Ascending aorta (tissue), 2 donors: ENCODE measurements around the gene HCRTR1. TPM values are rescaled to one million over a fixed set of nuclear protein-coding genes. Genes with fewer than 3 reads are reported as not detected.

Experiments used
- DNase-seq, 2 donors: peaks; one replicate each; pipeline ENCODE4 v3.0.0-alpha.2; 2019; ENCODE audit warnings: low spot score in 2 of 2
- H3K27ac ChIP-seq, 2 donors: fragments of 200-600 bp; sonication (generic); one replicate each; pipeline ENCODE4 v1.5.1; 2016 to 2017; ENCODE audit warnings: mild to moderate bottlenecking in 1 of 2
- H3K27me3 ChIP-seq: fragments of 200-600 bp; sonication (generic); one replicate; pipeline ENCODE4 v1.5.1; 2017
- H3K36me3 ChIP-seq, 2 donors: fragments of 200-600 bp; sonication (generic); one replicate each; pipeline ENCODE4 v1.5.1; 2016
- H3K4me1 ChIP-seq, 2 donors: fragments of 200-600 bp; sonication (generic); one replicate each; pipeline ENCODE4 v1.5.1; 2016 to 2017; ENCODE audit warnings: mild to moderate bottlenecking in 1 of 2
- H3K4me3 ChIP-seq, 2 donors: fragments of 200-600 bp; sonication (generic); one replicate each; pipeline ENCODE4 v1.5.1; 2016 to 2017; ENCODE audit warnings: mild to moderate bottlenecking in 1 of 2
- H3K9me3 ChIP-seq, 2 donors: fragments of 200-600 bp; sonication (generic); one replicate each; pipeline ENCODE4 v1.5.1; 2016
- intact Hi-C: fragments of 100-400 bp; cut with DNase I; formaldehyde crosslinking; loops from one replicate; pipeline ENCODE4 v1.15.1; 2023
- total RNA-seq: library from RNA; depleted of rRNA; stranded (reverse); fragments of >200 nt; gene quantifications from one replicate; pipeline ENCODE4 v1.1.0, GENCODE V29; 2016
- TF ChIP-seq, protein P1 (sequence below), 3 experiments: fragments of 200-600 bp in 2 of 3; fragments of 450-650 bp in 1 of 3; sonication (generic) in 2 of 3; IDR thresholded peaks; one replicate each; pipeline ENCODE4 v1.5.1; 2016 to 2019; ENCODE audit warnings: antibody characterized with exemption in 3 of 3, mild to moderate bottlenecking in 1 of 3, moderate library complexity in 1 of 3

Gene HCRTR1
- total RNA-seq, 1 donor from 2014 or later = not detected

GRCh38 chr1:31667065-31667785 is 49.7 kb downstream of the HCRTR1 start:
- H3K4me1 ChIP-seq = peaks cover 4 to 31% of the 10 kb centered on the region in 2 donors
- intact Hi-C loops = loop anchor here (10.0 kb wide), 1 partner anchor 398 kb away; no protein-coding TSS in a partner anchor

GRCh38 chr1:31668303-31668883 is 50.9 kb downstream of the HCRTR1 start:
- TF ChIP-seq, protein P1, sequence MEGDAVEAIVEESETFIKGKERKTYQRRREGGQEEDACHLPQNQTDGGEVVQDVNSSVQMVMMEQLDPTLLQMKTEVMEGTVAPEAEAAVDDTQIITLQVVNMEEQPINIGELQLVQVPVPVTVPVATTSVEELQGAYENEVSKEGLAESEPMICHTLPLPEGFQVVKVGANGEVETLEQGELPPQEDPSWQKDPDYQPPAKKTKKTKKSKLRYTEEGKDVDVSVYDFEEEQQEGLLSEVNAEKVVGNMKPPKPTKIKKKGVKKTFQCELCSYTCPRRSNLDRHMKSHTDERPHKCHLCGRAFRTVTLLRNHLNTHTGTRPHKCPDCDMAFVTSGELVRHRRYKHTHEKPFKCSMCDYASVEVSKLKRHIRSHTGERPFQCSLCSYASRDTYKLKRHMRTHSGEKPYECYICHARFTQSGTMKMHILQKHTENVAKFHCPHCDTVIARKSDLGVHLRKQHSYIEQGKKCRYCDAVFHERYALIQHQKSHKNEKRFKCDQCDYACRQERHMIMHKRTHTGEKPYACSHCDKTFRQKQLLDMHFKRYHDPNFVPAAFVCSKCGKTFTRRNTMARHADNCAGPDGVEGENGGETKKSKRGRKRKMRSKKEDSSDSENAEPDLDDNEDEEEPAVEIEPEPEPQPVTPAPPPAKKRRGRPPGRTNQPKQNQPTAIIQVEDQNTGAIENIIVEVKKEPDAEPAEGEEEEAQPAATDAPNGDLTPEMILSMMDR (IDR thresholded peaks at IDR 0.05) = no peak
- H3K27ac ChIP-seq = peak overlapping the region in 1 of 2 donors; percentile 33
- H3K4me3 ChIP-seq = no peak overlapping the region
- DNase-seq = no peak
- no peaks in the 10 kb centered on the region for H3K27me3 ChIP-seq
- no peaks in the 10 kb centered on the region for H3K9me3 ChIP-seq
- intact Hi-C loops = loop anchor here (10.0 kb wide), 1 partner anchor 396 kb away; no protein-coding TSS in a partner anchor
- peaks cover 4 to 38% of the 10 kb centered on the region in 2 donors for H3K4me1 ChIP-seq
- peaks cover 15 to 22% of the 10 kb centered on the region in 2 donors for H3K36me3 ChIP-seq

More at GRCh38 chr1:31667065-31667785, 49.7 kb downstream of the HCRTR1 start:
- TF ChIP-seq, protein P1 (IDR thresholded peaks at IDR 0.05) = no peak
- Histone ChIP-seq H3K4me3 (no peak overlapping the region), H3K9me3 (no peaks in the 10 kb centered on the region), H3K27ac (peak overlapping the region in 1 of 2 donors; percentile 36), H3K27me3 (no peaks in the 10 kb centered on the region), H3K36me3 (peaks cover 18 to 22% of the 10 kb centered on the region in 2 donors)
- no peak for DNase-seq

- H3K4me3 ChIP-seq = peak overlapping the region; percentile 46 to 55
- intact Hi-C loops = loop anchor here (10.0 kb wide), 1 partner anchor 395 kb away; no protein-coding TSS in a partner anchor
- peaks cover 4 to 38% of the 10 kb centered on the region in 2 donors for H3K4me1 ChIP-seq
Measured at GRCh38 chr1:31669433-31669785, 51.9 kb downstream of the HCRTR1 start.

DNA sequence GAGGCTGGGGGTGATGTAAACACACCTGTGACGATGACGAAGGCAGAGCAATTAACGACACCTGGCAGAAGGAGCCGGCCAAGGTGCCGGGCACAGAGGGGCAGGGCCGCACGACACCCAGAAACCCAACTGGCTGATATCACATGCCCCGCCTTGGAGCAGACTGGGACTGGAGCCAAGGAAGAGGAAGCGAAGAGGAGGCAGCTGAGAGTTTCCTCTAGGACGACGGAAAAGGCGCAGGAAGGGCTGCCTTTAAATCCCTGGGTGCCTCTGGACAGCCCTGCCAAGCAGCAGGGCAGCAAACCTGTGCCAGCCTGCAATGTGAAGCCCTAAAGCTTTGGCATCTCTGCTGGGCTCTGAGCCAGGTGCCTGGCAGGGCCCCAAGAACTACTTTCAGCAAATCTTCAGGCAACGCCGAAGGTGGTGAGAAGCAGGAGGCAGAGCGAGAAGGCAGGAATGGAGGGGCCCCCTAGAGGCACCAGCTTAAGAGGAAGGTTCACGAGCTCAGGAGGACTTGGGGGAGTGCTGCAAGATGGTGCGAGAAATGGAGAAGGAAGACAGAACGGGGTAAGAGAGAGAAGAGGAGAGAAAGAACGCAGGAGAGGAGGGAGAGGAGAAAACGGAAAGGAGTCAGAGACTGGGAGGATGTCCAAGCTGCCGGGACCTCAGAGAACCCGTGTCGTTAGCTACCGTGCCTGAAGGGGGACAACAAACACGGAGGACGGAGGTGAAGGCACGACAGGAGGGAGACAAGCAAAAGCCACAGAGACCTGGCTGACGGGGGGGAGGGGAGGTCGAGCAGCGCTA is 52.5 kb downstream of the HCRTR1 start:
- H3K36me3 ChIP-seq = peaks cover 12 to 17% of the 10 kb centered on the region in 2 donors
- intact Hi-C loops = loop anchor here (1.0 to 10.0 kb wide), 3 partner anchors 34 to 395 kb away; partner anchors contain the start of gene COL16A1
- no peaks in the 10 kb centered on the region for H3K27me3 ChIP-seq
- peak overlapping the region; percentile 46 to 55 for H3K4me3 ChIP-seq
- DNase-seq = peak; percentile 41 to 91
- no peaks in the 10 kb centered on the region for H3K9me3 ChIP-seq
- peaks cover 4 to 38% of the 10 kb centered on the region in 2 donors for H3K4me1 ChIP-seq
- H3K27ac ChIP-seq = peak overlapping the region; percentile 81 to 83
- TF ChIP-seq, protein P1 (IDR thresholded peaks at IDR 0.05) = peak; percentile 23 to 26 (median 24)

More at GRCh38 chr1:31669433-31669785, 51.9 kb downstream of the HCRTR1 start:
- H3K27ac ChIP-seq = peak overlapping the region; percentile 81 to 83
- DNase-seq = no peak
- peaks cover 12 to 22% of the 10 kb centered on the region in 2 donors for H3K36me3 ChIP-seq
- H3K9me3 ChIP-seq = no peaks in the 10 kb centered on the region
- no peaks in the 10 kb centered on the region for H3K27me3 ChIP-seq
- TF ChIP-seq, protein P1 (IDR thresholded peaks at IDR 0.05) = no peak

GRCh38 chr1:31670593-31670964 is 53.1 kb downstream of the HCRTR1 start:
- Histone ChIP-seq H3K4me3 (peak overlapping the region; percentile 46 to 55), H3K9me3 (no peaks in the 10 kb centered on the region), H3K36me3 (peaks cover 11 to 12% of the 10 kb centered on the region in 2 donors), H3K27ac (peak overlapping the region; percentile 81 to 83), H3K27me3 (no peaks in the 10 kb centered on the region), H3K4me1 (peaks cover 4 to 38% of the 10 kb centered on the region in 2 donors)
- TF ChIP-seq, protein P1 (IDR thresholded peaks at IDR 0.05) = no peak
- no peak for DNase-seq
- intact Hi-C loops = loop anchor here (1.0 to 2.0 kb wide), 2 partner anchors 34 to 44 kb away; partner anchors contain the start of gene COL16A1
